WTC11 (cell line): ENCODE data around the gene EEF1AKMT3. TPM values are rescaled to one million over a fixed set of nuclear protein-coding genes. Genes with fewer than 3 reads are reported as not detected.

Experiments used
- ATAC-seq: fragments of 200-7000 bp; cut with Tn5 transposase; 2 replicates; pipeline ENCODE4 v1.10.0; 2021; ENCODE audit warnings: mild to moderate bottlenecking, moderate library complexity
- CTCF ChIA-PET: fragments of 300-600 bp; sonication (Branson Sonifier 250); formaldehyde crosslinking; loops from one replicate; lab custom pipeline; 2021; ENCODE audit warnings: antibody characterized with exemption; lab: Charles Lee
- POLR2A ChIA-PET: fragments of 350-600 bp; sonication (Branson Sonifier 250); formaldehyde crosslinking; loops from one replicate; lab custom pipeline; 2021; ENCODE audit warnings: antibody characterized with exemption; lab: Charles Lee
- DNase-seq: peaks from one replicate; pipeline ENCODE4 v3.0.0; 2021; ENCODE audit warnings: low spot score
- H3K27ac Mint-ChIP-seq: 2 replicates; pipeline ENCODE4 v1.8.0; 2021; ENCODE audit warnings: mixed read lengths
- H3K27me3 Mint-ChIP-seq: 2 replicates; pipeline ENCODE4 v1.8.0; 2021; ENCODE audit warnings: low read depth, mild to moderate bottlenecking, moderate library complexity, mixed read lengths
- H3K36me3 Mint-ChIP-seq: 2 replicates; pipeline ENCODE4 v1.8.0; 2021; ENCODE audit warnings: mixed read lengths
- H3K4me1 Mint-ChIP-seq: 2 replicates; pipeline ENCODE4 v1.8.0; 2022; ENCODE audit warnings: mixed read lengths
- H3K4me3 Mint-ChIP-seq: 2 replicates; pipeline ENCODE4 v1.8.0; 2021; ENCODE audit warnings: mild to moderate bottlenecking, moderate library complexity, mixed read lengths
- H3K9me3 Mint-ChIP-seq: 2 replicates; pipeline ENCODE4 v1.8.0; 2021; ENCODE audit warnings: mixed read lengths
- ATF6 ChIP-seq: sonication (generic); formaldehyde crosslinking; IDR thresholded peaks from 2 replicates; pipeline ENCODE4 v1.8.1; 2023; ENCODE audit warnings: mild to moderate bottlenecking, missing genetic modification reagents
- CREM ChIP-seq: sonication (generic); formaldehyde crosslinking; IDR thresholded peaks from 2 replicates; pipeline ENCODE4 v1.8.1; 2022; ENCODE audit warnings: mild to moderate bottlenecking, missing genetic modification reagents, moderate library complexity
- ELF4 ChIP-seq: sonication (generic); formaldehyde crosslinking; IDR thresholded peaks from 2 replicates; pipeline ENCODE4 v1.8.1; 2022; ENCODE audit warnings: low read depth, mild to moderate bottlenecking, moderate library complexity, missing genetic modification reagents
- EMX1 ChIP-seq: fragments of 250-450 bp; sonication (Bioruptor Pico); IDR thresholded peaks from 2 replicates; pipeline ENCODE4 v1.8.0; 2021; ENCODE audit warnings: mild to moderate bottlenecking
- FOXK1 ChIP-seq: sonication (generic); formaldehyde crosslinking; IDR thresholded peaks from 2 replicates; pipeline ENCODE4 v1.8.0; 2022; ENCODE audit warnings: mild to moderate bottlenecking, moderate library complexity, missing genetic modification reagents
- GRHL2 ChIP-seq: fragments of 250-450 bp; sonication (Bioruptor Pico); IDR thresholded peaks from 2 replicates; pipeline ENCODE4 v1.8.0; 2022; ENCODE audit warnings: mild to moderate bottlenecking, moderate library complexity; ENCODE audit not compliant: insufficient replicate concordance, severe bottlenecking
- IRF1 ChIP-seq: sonication (generic); formaldehyde crosslinking; IDR thresholded peaks from 2 replicates; pipeline ENCODE4 v1.8.0; 2023; ENCODE audit warnings: missing genetic modification reagents
- IRF2 ChIP-seq: sonication (generic); formaldehyde crosslinking; IDR thresholded peaks from 2 replicates; pipeline ENCODE4 v1.8.0; 2022; ENCODE audit warnings: low read depth, missing genetic modification reagents, borderline replicate concordance
- JUN ChIP-seq: sonication (generic); formaldehyde crosslinking; IDR thresholded peaks from 2 replicates; pipeline ENCODE4 v1.8.0; 2023; ENCODE audit warnings: mild to moderate bottlenecking, missing genetic modification reagents
- KAT7 ChIP-seq: sonication (generic); formaldehyde crosslinking; IDR thresholded peaks from 2 replicates; pipeline ENCODE4 v1.8.1; 2023; ENCODE audit warnings: missing genetic modification reagents, mild to moderate bottlenecking, borderline replicate concordance
- MXD4 ChIP-seq: fragments of 250-450 bp; sonication (Bioruptor Pico); IDR thresholded peaks from 2 replicates; pipeline ENCODE4 v1.8.0; 2021; ENCODE audit warnings: mild to moderate bottlenecking, moderate library complexity, borderline replicate concordance
- MYBL2 ChIP-seq: sonication (generic); formaldehyde crosslinking; IDR thresholded peaks from 2 replicates; pipeline ENCODE4 v1.8.1; 2023; ENCODE audit warnings: mild to moderate bottlenecking, moderate library complexity, missing genetic modification reagents
- NFATC4 ChIP-seq: fragments of 250-450 bp; sonication (Bioruptor Pico); IDR thresholded peaks from 2 replicates; pipeline ENCODE4 v1.9.0; 2021; ENCODE audit warnings: mild to moderate bottlenecking
- NR1H2 ChIP-seq: sonication (generic); formaldehyde crosslinking; IDR thresholded peaks from 2 replicates; pipeline ENCODE4 v1.9.0; 2021; ENCODE audit warnings: mild to moderate bottlenecking, moderate library complexity, missing genetic modification reagents
- PRDM15 ChIP-seq: sonication (generic); formaldehyde crosslinking; IDR thresholded peaks from 2 replicates; pipeline ENCODE4 v1.8.0; 2022; ENCODE audit warnings: missing genetic modification reagents
- PRRX2 ChIP-seq: fragments of 250-450 bp; sonication (Bioruptor Pico); IDR thresholded peaks from 2 replicates; pipeline ENCODE4 v1.8.0; 2021; ENCODE audit warnings: mild to moderate bottlenecking
- RORB ChIP-seq: fragments of 250-450 bp; sonication (Bioruptor Pico); IDR thresholded peaks from 2 replicates; pipeline ENCODE4 v1.9.0; 2021; ENCODE audit warnings: mild to moderate bottlenecking
- SMAD3 ChIP-seq: sonication (generic); formaldehyde crosslinking; IDR thresholded peaks from 2 replicates; pipeline ENCODE4 v1.8.0; 2022; ENCODE audit warnings: missing genetic modification reagents, mild to moderate bottlenecking, borderline replicate concordance
- TEAD1 ChIP-seq: sonication (generic); formaldehyde crosslinking; IDR thresholded peaks from 2 replicates; pipeline ENCODE4 v1.8.0; 2022; ENCODE audit warnings: mild to moderate bottlenecking, missing genetic modification reagents
- TP53 ChIP-seq: sonication (generic); formaldehyde crosslinking; IDR thresholded peaks from 2 replicates; pipeline ENCODE4 v1.8.1; 2023; ENCODE audit warnings: mild to moderate bottlenecking, missing genetic modification reagents
- USF1 ChIP-seq: sonication (generic); formaldehyde crosslinking; IDR thresholded peaks from 2 replicates; pipeline ENCODE4 v1.8.0; 2022; ENCODE audit warnings: mild to moderate bottlenecking, missing genetic modification reagents
- ZNF396 ChIP-seq: fragments of 250-450 bp; sonication (Bioruptor Pico); IDR thresholded peaks from 2 replicates; pipeline ENCODE4 v1.8.0; 2021; ENCODE audit warnings: mild to moderate bottlenecking, moderate library complexity, borderline replicate concordance
- ZNF671 ChIP-seq: fragments of 250-450 bp; sonication (Bioruptor Pico); IDR thresholded peaks from 2 replicates; pipeline ENCODE4 v1.8.0; 2021; ENCODE audit warnings: mild to moderate bottlenecking
- total RNA-seq: library from RNA; stranded (reverse); gene quantifications from 3 replicates; pipeline ENCODE4 v1.2.3, GENCODE V29; 2021
- TF ChIP-seq, protein P1 (sequence below): sonication (generic); formaldehyde crosslinking; IDR thresholded peaks from 2 replicates; pipeline ENCODE4 v1.8.1; 2023; ENCODE audit warnings: mild to moderate bottlenecking, missing genetic modification reagents, moderate library complexity
- TF ChIP-seq, protein P2 (sequence below): fragments of 250-450 bp; sonication (Bioruptor Pico); IDR thresholded peaks from 2 replicates; pipeline ENCODE4 v2.1.2; 2022; ENCODE audit warnings: mild to moderate bottlenecking, moderate library complexity

The EEF1AKMT3 gene
- total RNA-seq, 1 experiment from 2014 or later, result 3.2 TPM

- Mint-ChIP-seq H3K27ac (no peak overlapping the region), H3K9me3 (no peaks in the 10 kb centered on the region), H3K4me1 (peaks cover 6% of the 10 kb centered on the region; the same call in 1 of the 2 replicates), H3K36me3 (no peaks in the 10 kb centered on the region), H3K4me3 (no peak overlapping the region), H3K27me3 (peaks cover 16% of the 10 kb centered on the region)
- no peak for DNase-seq
- POLR2A ChIA-PET, result no interaction called here
- ATAC-seq, result no peak
- no peak for TF ChIP-seq EMX1 (CRISPR knock-in tag)
- TF ChIP-seq PRRX2 (CRISPR knock-in tag), result no peak
- TF ChIP-seq RORB (CRISPR knock-in tag), result no peak
- no peak for TF ChIP-seq SMAD3 (CRISPR knock-in tag)
- TF ChIP-seq CREM (CRISPR knock-in tag), result no peak
- no peak for TF ChIP-seq MXD4 (CRISPR knock-in tag)
- TF ChIP-seq TP53, result no peak
- TF ChIP-seq MYBL2, result no peak
- TF ChIP-seq ZNF396 (CRISPR knock-in tag), result no peak
- TF ChIP-seq ELF4 (CRISPR knock-in tag), result no peak
- TF ChIP-seq FOXK1 (CRISPR knock-in tag), result no peak
- no peak for TF ChIP-seq IRF2 (CRISPR knock-in tag)
- TF ChIP-seq NFATC4 (CRISPR knock-in tag), result no peak
- no peak for TF ChIP-seq PRDM15 (CRISPR knock-in tag)
- TF ChIP-seq, protein P1, sequence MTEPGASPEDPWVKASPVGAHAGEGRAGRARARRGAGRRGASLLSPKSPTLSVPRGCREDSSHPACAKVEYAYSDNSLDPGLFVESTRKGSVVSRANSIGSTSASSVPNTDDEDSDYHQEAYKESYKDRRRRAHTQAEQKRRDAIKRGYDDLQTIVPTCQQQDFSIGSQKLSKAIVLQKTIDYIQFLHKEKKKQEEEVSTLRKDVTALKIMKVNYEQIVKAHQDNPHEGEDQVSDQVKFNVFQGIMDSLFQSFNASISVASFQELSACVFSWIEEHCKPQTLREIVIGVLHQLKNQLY (CRISPR knock-in tag), result no peak
- no peak for TF ChIP-seq IRF1 (CRISPR knock-in tag)
- TF ChIP-seq, protein P2, sequence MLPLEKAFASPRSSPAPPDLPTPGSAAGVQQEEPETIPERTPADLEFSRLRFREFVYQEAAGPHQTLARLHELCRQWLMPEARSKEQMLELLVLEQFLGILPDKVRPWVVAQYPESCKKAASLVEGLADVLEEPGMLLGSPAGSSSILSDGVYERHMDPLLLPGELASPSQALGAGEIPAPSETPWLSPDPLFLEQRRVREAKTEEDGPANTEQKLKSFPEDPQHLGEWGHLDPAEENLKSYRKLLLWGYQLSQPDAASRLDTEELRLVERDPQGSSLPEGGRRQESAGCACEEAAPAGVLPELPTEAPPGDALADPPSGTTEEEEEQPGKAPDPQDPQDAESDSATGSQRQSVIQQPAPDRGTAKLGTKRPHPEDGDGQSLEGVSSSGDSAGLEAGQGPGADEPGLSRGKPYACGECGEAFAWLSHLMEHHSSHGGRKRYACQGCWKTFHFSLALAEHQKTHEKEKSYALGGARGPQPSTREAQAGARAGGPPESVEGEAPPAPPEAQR (CRISPR knock-in tag), result no peak
- CTCF ChIA-PET, result interaction anchor here (1.7 kb wide), 1 partner anchor 27 kb away, joined by 5 read pairs; no protein-coding TSS in a partner anchor
Measured at GRCh38 chr12:57776247-57776587, 3.8 kb downstream of the EEF1AKMT3 start.

DNA sequence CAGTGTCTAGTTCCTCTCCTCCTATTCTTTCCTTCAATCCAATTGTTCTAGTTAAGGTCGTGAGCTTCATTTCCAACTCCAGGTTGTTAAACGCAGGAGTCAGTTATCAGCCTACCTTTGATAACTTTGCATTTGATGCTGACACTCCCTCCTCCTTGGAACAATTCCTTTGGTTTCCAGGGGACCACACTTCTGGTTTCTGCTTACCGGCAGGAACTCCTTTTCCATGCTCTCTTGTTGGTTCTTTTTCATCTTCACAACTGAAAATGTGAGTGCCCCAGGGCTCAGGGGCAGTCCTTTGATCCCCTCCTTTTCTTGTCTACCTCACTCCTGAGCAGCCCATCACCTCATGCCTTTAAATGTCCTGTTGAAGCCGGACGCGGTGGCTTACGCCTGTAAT is 5.0 kb downstream of the EEF1AKMT3 start:
- Mint-ChIP-seq H3K27me3 (peaks cover 16% of the 10 kb centered on the region), H3K9me3 (no peaks in the 10 kb centered on the region), H3K36me3 (no peaks in the 10 kb centered on the region), H3K4me1 (peaks cover 2% of the 10 kb centered on the region; the same call in 1 of the 2 replicates), H3K27ac (no peak overlapping the region), H3K4me3 (no peak overlapping the region)
- ChIA-PET CTCF (interaction anchor here (0.7 kb wide), 1 partner anchor 20 kb away, joined by 3 read pairs; no protein-coding TSS in a partner anchor), POLR2A (no interaction called here)
- DNase-seq, result no peak
- no peak for ATAC-seq
- no peak for TF ChIP-seq IRF1 (CRISPR knock-in tag)
- no peak for TF ChIP-seq ZNF671 (CRISPR knock-in tag)
- no peak for TF ChIP-seq USF1
- no peak for TF ChIP-seq ATF6 (CRISPR knock-in tag)
- TF ChIP-seq NR1H2 (CRISPR knock-in tag), result no peak
- no peak for TF ChIP-seq KAT7 (CRISPR knock-in tag)
- no peak for TF ChIP-seq RORB (CRISPR knock-in tag)
- no peak for TF ChIP-seq JUN
- no peak for TF ChIP-seq GRHL2 (CRISPR knock-in tag)
- TF ChIP-seq, protein P2 (CRISPR knock-in tag), result no peak
- TF ChIP-seq TEAD1 (CRISPR knock-in tag), result no peak
